Prostate gland (tissue), 1 donor: ENCODE results near the gene OLFM1.

Experiments used
- POLR2A ChIP-seq: fragments of 450-650 bp; IDR thresholded peaks from one replicate; pipeline ENCODE4 v1.6.1; 2016; ENCODE audit warnings: antibody characterized with exemption, mild to moderate bottlenecking
- POLR2AphosphoS5 ChIP-seq: sonication (generic); formaldehyde crosslinking; IDR thresholded peaks from one replicate; pipeline ENCODE4 v1.6.1; 2017; ENCODE audit warnings: antibody characterized with exemption

GRCh38 chr9:135053133-135053532 lies 34.3 kb upstream of the OLFM1 start:
- TF ChIP-seq POLR2AphosphoS5, result no peak
- no peak for TF ChIP-seq POLR2A
